GM12891 (cell line): ENCODE results near the gene DIDO1.

Source experiments
- PAX5 ChIP-seq: IDR thresholded peaks from 2 replicates; pipeline ENCODE4 v1.6.1; 2011; ENCODE audit warnings: low read length, moderate library complexity, mild to moderate bottlenecking; ENCODE audit not compliant: insufficient read depth, severe bottlenecking
- POLR2A ChIP-seq: IDR thresholded peaks from 2 replicates; pipeline ENCODE4 v1.6.1; 2011; ENCODE audit warnings: low read depth, low read length, control low read depth
- POLR2AphosphoS5 ChIP-seq: IDR thresholded peaks from 2 replicates; pipeline ENCODE4 v1.6.1; 2011; ENCODE audit warnings: low read depth, low read length, control low read depth
- TAF1 ChIP-seq: IDR thresholded peaks from 2 replicates; pipeline ENCODE4 v1.6.1; 2011; ENCODE audit warnings: low read depth, low read length, control low read depth

GRCh38 chr20:62885046-62885895, 41.0 kb downstream of the DIDO1 start:
- TF ChIP-seq POLR2A: no peak
- TF ChIP-seq POLR2AphosphoS5: no peak
- no peak for TF ChIP-seq PAX5
- no peak for TF ChIP-seq TAF1
